Sigmoid colon (tissue), 4 donors: Measurements from ENCODE around the gene FASTK.

ENCODE experiments used
- EP300 ChIP-seq, 4 donors: sonication (generic); formaldehyde crosslinking; IDR thresholded peaks; one replicate each; pipeline ENCODE4 v1.6.1; 2017; ENCODE audit warnings: antibody characterized with exemption in 4 of 4
- POLR2AphosphoS5 ChIP-seq, 4 donors: sonication (generic); formaldehyde crosslinking; IDR thresholded peaks; one replicate each; pipeline ENCODE4 v1.6.1; 2017; ENCODE audit warnings: antibody characterized with exemption in 4 of 4
- TF ChIP-seq, protein P1 (sequence below), 4 experiments: fragments of 450-650 bp in 3 of 4; fragments of 200-600 bp in 1 of 4; IDR thresholded peaks; one replicate each; pipeline ENCODE4 v1.5.1; 2016 to 2019; ENCODE audit warnings: antibody characterized with exemption in 4 of 4, mild to moderate bottlenecking in 3 of 4, moderate library complexity in 2 of 4

GRCh38 chr7:151085329-151085690, 4.7 kb upstream of the FASTK start:
- TF ChIP-seq, protein P1, sequence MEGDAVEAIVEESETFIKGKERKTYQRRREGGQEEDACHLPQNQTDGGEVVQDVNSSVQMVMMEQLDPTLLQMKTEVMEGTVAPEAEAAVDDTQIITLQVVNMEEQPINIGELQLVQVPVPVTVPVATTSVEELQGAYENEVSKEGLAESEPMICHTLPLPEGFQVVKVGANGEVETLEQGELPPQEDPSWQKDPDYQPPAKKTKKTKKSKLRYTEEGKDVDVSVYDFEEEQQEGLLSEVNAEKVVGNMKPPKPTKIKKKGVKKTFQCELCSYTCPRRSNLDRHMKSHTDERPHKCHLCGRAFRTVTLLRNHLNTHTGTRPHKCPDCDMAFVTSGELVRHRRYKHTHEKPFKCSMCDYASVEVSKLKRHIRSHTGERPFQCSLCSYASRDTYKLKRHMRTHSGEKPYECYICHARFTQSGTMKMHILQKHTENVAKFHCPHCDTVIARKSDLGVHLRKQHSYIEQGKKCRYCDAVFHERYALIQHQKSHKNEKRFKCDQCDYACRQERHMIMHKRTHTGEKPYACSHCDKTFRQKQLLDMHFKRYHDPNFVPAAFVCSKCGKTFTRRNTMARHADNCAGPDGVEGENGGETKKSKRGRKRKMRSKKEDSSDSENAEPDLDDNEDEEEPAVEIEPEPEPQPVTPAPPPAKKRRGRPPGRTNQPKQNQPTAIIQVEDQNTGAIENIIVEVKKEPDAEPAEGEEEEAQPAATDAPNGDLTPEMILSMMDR (IDR thresholded peaks at IDR 0.05) = no peak
- TF ChIP-seq POLR2AphosphoS5 (IDR thresholded peaks at IDR 0.05) = no peak
- no peak for TF ChIP-seq EP300 (IDR thresholded peaks at IDR 0.05)
